Pancreas (tissue), 10 donors: Measurements from ENCODE around the gene SDK1. TPM values are rescaled to one million over a fixed set of nuclear protein-coding genes. Genes with fewer than 3 reads are reported as not detected.

Experiments
- ATAC-seq, 4 donors: fragments of 200-7000 bp; cut with Tn5 transposase; one replicate each; pipeline versions ENCODE4 v1.8.0 to v1.9.1; 2020; ENCODE audit warnings: mild to moderate bottlenecking in 4 of 4, moderate library complexity in 4 of 4
- DNase-seq, 6 donors: peaks; one replicate each; pipeline ENCODE4 v3.0.0-alpha.2; 2020
- FAIRE-seq: peaks from 2 replicates; lab custom pipeline; 2012; peaks lifted over from hg19 to GRCh38; lab: Jason Lieb, UNC
- H3K27ac ChIP-seq, 4 donors: fragments of 200-600 bp; sonication (generic); 1 replicate in 3 of 4; 2 replicates in 1 of 4; pipeline versions ENCODE4 v1.5.0 to v1.8.0; 2020
- H3K27me3 ChIP-seq, 4 donors: fragments of 200-600 bp; one replicate each; pipeline ENCODE4 v1.8.0; 2021
- H3K36me3 ChIP-seq, 3 donors: fragments of 200-600 bp; sonication (generic) in 1 of 3; one replicate each; pipeline versions ENCODE4 v1.5.0 to v1.8.0; 2020 to 2021
- H3K4me1 ChIP-seq, 3 donors: fragments of 200-600 bp; one replicate each; pipeline ENCODE4 v1.8.0; 2021
- H3K4me3 ChIP-seq, 4 donors: fragments of 200-600 bp; sonication (generic) in 2 of 4; one replicate each; pipeline versions ENCODE4 v1.5.0 to v1.8.0; 2020 to 2021
- H3K9me3 ChIP-seq, 4 donors: fragments of 200-600 bp; one replicate each; pipeline ENCODE4 v1.8.0; 2021
- WGBS, 2 donors: extraction: QIAGEN DNeasy Blood & Tissue Kit; methylation state at CpG; one replicate each; pipeline ENCODE4 v1.1.7; 2013; 5-methylcytosine and 5-hydroxymethylcytosine counted together
- intact Hi-C, 3 donors: fragments of 100-400 bp; cut with DNase I; formaldehyde crosslinking; loops; one replicate each; pipeline versions ENCODE4 v1.11.1 to v1.14.2; 2022
- polyA plus RNA-seq, 2 donors: library from polyadenylated mRNA; stranded (reverse); fragments of 200-250 nt; gene quantifications; one replicate each; pipeline ENCODE4 v1.2.3, GENCODE V29; 2013
- total RNA-seq, 6 donors: library from RNA; stranded (reverse); fragmentation: NEBNext Ultra II Directional in 4 of 6; extraction: Animal tissue kit (Norgen Biotek cat#: 25700) in 4 of 6; gene quantifications; one replicate each; pipeline versions ENCODE4 v1.2.1 to v1.2.4, GENCODE V29; 2021 to 2023
- TF ChIP-seq, protein P1 (sequence below), 4 donors: fragments of 200-600 bp; sonication (generic) in 3 of 4; IDR thresholded peaks; one replicate each; pipeline versions ENCODE4 v1.5.0 to v1.8.0; 2021; ENCODE audit warnings: antibody characterized with exemption in 4 of 4
- donor health status: healthy with polysubstance abuse.
- donor health status: DM: no; HTN: no; CAD: no; lungs with moderate emphysema.
- donor health status: DM: no; HTN: no; CAD: no.
- donor health status: control.
- donor health status: control.
- donor health status: Bipolar disorder and iron deficiency.
- donor health status: DM: yes; HTN: yes; CAD: no.
- donor health status: DM: no; HTN: no; CAD: no.
- donor health status: DM: no; HTN: no; CAD: no.
- donor health status: DM: yes; HTN: yes; CAD: no.

Gene SDK1
- total and polyA plus RNA-seq, 8 donors: 10.8 to 30.8 (median 19.8) TPM

GRCh38 chr7:3781607-3782006 lies 480.6 kb downstream of the SDK1 start:
- Histone ChIP-seq H3K27ac (no peak overlapping the region), H3K4me3 (no peak overlapping the region), H3K27me3 (no peaks in the 10 kb centered on the region), H3K4me1 (no peaks in the 10 kb centered on the region), H3K36me3 (no peaks in the 10 kb centered on the region), H3K9me3 (no peaks in the 10 kb centered on the region)
- FAIRE-seq: no peak
- no peak for DNase-seq
- whole genome bisulfite sequencing, 2 donors: 92 to 93% methylated on average over 1 of the region's 1 CpG
- TF ChIP-seq, protein P1, sequence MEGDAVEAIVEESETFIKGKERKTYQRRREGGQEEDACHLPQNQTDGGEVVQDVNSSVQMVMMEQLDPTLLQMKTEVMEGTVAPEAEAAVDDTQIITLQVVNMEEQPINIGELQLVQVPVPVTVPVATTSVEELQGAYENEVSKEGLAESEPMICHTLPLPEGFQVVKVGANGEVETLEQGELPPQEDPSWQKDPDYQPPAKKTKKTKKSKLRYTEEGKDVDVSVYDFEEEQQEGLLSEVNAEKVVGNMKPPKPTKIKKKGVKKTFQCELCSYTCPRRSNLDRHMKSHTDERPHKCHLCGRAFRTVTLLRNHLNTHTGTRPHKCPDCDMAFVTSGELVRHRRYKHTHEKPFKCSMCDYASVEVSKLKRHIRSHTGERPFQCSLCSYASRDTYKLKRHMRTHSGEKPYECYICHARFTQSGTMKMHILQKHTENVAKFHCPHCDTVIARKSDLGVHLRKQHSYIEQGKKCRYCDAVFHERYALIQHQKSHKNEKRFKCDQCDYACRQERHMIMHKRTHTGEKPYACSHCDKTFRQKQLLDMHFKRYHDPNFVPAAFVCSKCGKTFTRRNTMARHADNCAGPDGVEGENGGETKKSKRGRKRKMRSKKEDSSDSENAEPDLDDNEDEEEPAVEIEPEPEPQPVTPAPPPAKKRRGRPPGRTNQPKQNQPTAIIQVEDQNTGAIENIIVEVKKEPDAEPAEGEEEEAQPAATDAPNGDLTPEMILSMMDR (IDR thresholded peaks at IDR 0.05): no peak
- intact Hi-C loops: no loop called here
- no peak for ATAC-seq

GRCh38 chr7:3787717-3788264 lies 486.7 kb downstream of the SDK1 start:
- no peaks in the 10 kb centered on the region for H3K9me3 ChIP-seq
- no peaks in the 10 kb centered on the region for H3K4me1 ChIP-seq
- no peak overlapping the region for H3K4me3 ChIP-seq
- DNase-seq (no peak), FAIRE-seq (no peak), ATAC-seq (no peak)
- TF ChIP-seq, protein P1 (IDR thresholded peaks at IDR 0.05): no peak
- intact Hi-C loops: no loop called here
- WGBS, 2 donors: 71 to 72% methylated on average over 15 of the region's 15 CpGs
- H3K27ac ChIP-seq: no peak overlapping the region
- H3K27me3 ChIP-seq: no peaks in the 10 kb centered on the region
- H3K36me3 ChIP-seq: no peaks in the 10 kb centered on the region

GRCh38 chr7:3790803-3791202 lies 489.8 kb downstream of the SDK1 start:
- TF ChIP-seq, protein P1 (IDR thresholded peaks at IDR 0.05): no peak
- 90 to 91% methylated on average over 2 of the region's 2 CpGs for WGBS, 2 donors
- H3K9me3 ChIP-seq: no peaks in the 10 kb centered on the region
- intact Hi-C loops: no loop called here
- no peaks in the 10 kb centered on the region for H3K27me3 ChIP-seq
- no peaks in the 10 kb centered on the region for H3K36me3 ChIP-seq
- H3K4me1 ChIP-seq: no peaks in the 10 kb centered on the region
- DNase-seq: no peak
- no peak overlapping the region for H3K4me3 ChIP-seq
- no peak for ATAC-seq
- FAIRE-seq: no peak
- no peak overlapping the region for H3K27ac ChIP-seq

GRCh38 chr7:3791327-3791726 lies 490.3 kb downstream of the SDK1 start:
- no peaks in the 10 kb centered on the region for H3K9me3 ChIP-seq
- H3K4me1 ChIP-seq: no peaks in the 10 kb centered on the region
- FAIRE-seq (no peak), DNase-seq (no peak), ATAC-seq (no peak)
- TF ChIP-seq, protein P1 (IDR thresholded peaks at IDR 0.05): no peak
- H3K36me3 ChIP-seq: no peaks in the 10 kb centered on the region
- intact Hi-C loops: no loop called here
- no peak overlapping the region for H3K27ac ChIP-seq
- H3K4me3 ChIP-seq: no peak overlapping the region
- 83 to 88% methylated on average over 9 of the region's 9 CpGs for WGBS, 2 donors
- H3K27me3 ChIP-seq: no peaks in the 10 kb centered on the region

DNA sequence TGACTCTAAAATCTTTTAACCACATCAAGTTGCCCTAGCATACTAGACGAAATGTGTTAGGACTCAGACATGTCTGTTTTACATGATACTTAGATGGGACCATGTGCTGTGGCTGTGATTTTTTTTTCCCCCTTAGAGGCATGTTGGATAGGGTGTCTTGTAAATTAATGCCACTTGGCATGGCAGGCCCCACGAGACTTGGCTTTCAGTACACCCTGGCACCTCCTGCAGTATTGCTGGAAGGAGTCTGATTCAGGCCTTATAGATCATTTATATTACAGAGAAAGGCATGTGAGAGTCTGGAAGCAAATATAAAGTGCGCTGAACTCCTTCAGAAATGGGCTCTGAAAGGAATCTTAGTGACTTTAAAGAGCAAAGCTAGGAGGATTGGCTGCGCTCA lies 494.1 kb downstream of the SDK1 start:
- H3K4me1 ChIP-seq: no peaks in the 10 kb centered on the region
- TF ChIP-seq, protein P1 (IDR thresholded peaks at IDR 0.05): no peak
- no peak overlapping the region for H3K27ac ChIP-seq
- no peak overlapping the region for H3K4me3 ChIP-seq
- 92 to 93% methylated on average over 4 of the region's 4 CpGs for WGBS, 2 donors
- no peaks in the 10 kb centered on the region for H3K27me3 ChIP-seq
- no peaks in the 10 kb centered on the region for H3K36me3 ChIP-seq
- intact Hi-C loops: no loop called here
- H3K9me3 ChIP-seq: no peaks in the 10 kb centered on the region
- no peak for DNase-seq
- no peak for ATAC-seq
- no peak for FAIRE-seq
